Right atrium auricular region (tissue), 2 donors: ENCODE measurements around the gene DLL4. TPM values are rescaled to one million over a fixed set of nuclear protein-coding genes. Genes with fewer than 3 reads are reported as not detected.

Source experiments
- DNase-seq: peaks from one replicate; pipeline ENCODE4 v3.0.0-alpha.2; 2019; ENCODE audit warnings: low spot score
- H3K27ac ChIP-seq, 2 donors: fragments of 200-600 bp; sonication (generic); 1 replicate in 1 of 2; 2 replicates in 1 of 2; pipeline ENCODE4 v1.5.1; 2016 to 2019
- H3K27me3 ChIP-seq, 2 donors: fragments of 200-600 bp; sonication (generic); one replicate each; pipeline versions ENCODE4 v1.5.1 to v1.6.0; 2017 to 2019
- H3K36me3 ChIP-seq: fragments of 200-600 bp; sonication (generic); one replicate; pipeline ENCODE4 v1.5.1; 2016
- H3K4me1 ChIP-seq, 2 donors: fragments of 200-600 bp; sonication (generic); one replicate each; pipeline versions ENCODE4 v1.5.1 to v1.6.0; 2017 to 2019
- H3K4me3 ChIP-seq, 2 donors: fragments of 200-600 bp; sonication (generic); 1 replicate in 1 of 2; 2 replicates in 1 of 2; pipeline ENCODE4 v1.5.1; 2017 to 2019; ENCODE audit warnings: mild to moderate bottlenecking in 1 of 2, moderate library complexity in 1 of 2
- H3K9me3 ChIP-seq, 2 donors: fragments of 200-600 bp; sonication (generic); one replicate each; pipeline ENCODE4 v1.5.1; 2019
- CTCF ChIP-seq, 2 donors: fragments of 200-600 bp; sonication (generic); IDR thresholded peaks; one replicate each; pipeline ENCODE4 v1.5.1; 2019; ENCODE audit warnings: antibody characterized with exemption in 2 of 2
- total RNA-seq, 2 donors: library from RNA; depleted of rRNA; stranded (reverse); fragments of >200 nt; gene quantifications; one replicate each; pipeline ENCODE4 v1.1.0, GENCODE V29; 2016

Gene DLL4
- total RNA-seq, 2 donors from 2014 or later, result 7.5 to 9.8 TPM

- H3K9me3 ChIP-seq, result no peaks in the 10 kb centered on the region
- H3K4me3 ChIP-seq, result peak overlapping the region; percentile 35 to 57
- H3K36me3 ChIP-seq, result no peaks in the 10 kb centered on the region
- H3K4me1 ChIP-seq, result peaks cover 0 to 63% of the 10 kb centered on the region in 2 donors
- no peaks in the 10 kb centered on the region for H3K27me3 ChIP-seq
- DNase-seq, result peak; percentile 77
- TF ChIP-seq CTCF (IDR thresholded peaks at IDR 0.05), result no peak
- peak overlapping the region; percentile 81 to 86 for H3K27ac ChIP-seq
These were observed 12.0 kb downstream of the DLL4 start for GRCh38 chr15:40941068-40941527.

- Histone ChIP-seq H3K27ac (peak overlapping the region; percentile 81 to 86), H3K36me3 (no peaks in the 10 kb centered on the region), H3K27me3 (no peaks in the 10 kb centered on the region), H3K4me1 (peaks cover 0 to 57% of the 10 kb centered on the region in 2 donors), H3K4me3 (peak overlapping the region; percentile 35 to 57), H3K9me3 (no peaks in the 10 kb centered on the region)
- DNase-seq, result no peak
- TF ChIP-seq CTCF (IDR thresholded peaks at IDR 0.05), result peak; percentile 66 to 80
These were observed 12.6 kb downstream of the DLL4 start for GRCh38 chr15:40941528-40942336.

- peaks cover 0 to 50% of the 10 kb centered on the region in 2 donors for H3K4me1 ChIP-seq
- H3K36me3 ChIP-seq, result no peaks in the 10 kb centered on the region
- H3K27ac ChIP-seq, result peak overlapping the region; percentile 81 to 86
- TF ChIP-seq CTCF (IDR thresholded peaks at IDR 0.05), result no peak
- DNase-seq, result no peak
- H3K9me3 ChIP-seq, result no peaks in the 10 kb centered on the region
- no peaks in the 10 kb centered on the region for H3K27me3 ChIP-seq
- peak overlapping the region; percentile 35 to 57 for H3K4me3 ChIP-seq
These were observed 13.3 kb downstream of the DLL4 start for GRCh38 chr15:40942337-40942854.

- no peaks in the 10 kb centered on the region for H3K27me3 ChIP-seq
- no peak for TF ChIP-seq CTCF (IDR thresholded peaks at IDR 0.05)
- H3K27ac ChIP-seq, result peak overlapping the region; percentile 81 to 86
- DNase-seq, result no peak
- no peaks in the 10 kb centered on the region for H3K36me3 ChIP-seq
- peaks cover 0 to 46% of the 10 kb centered on the region in 2 donors for H3K4me1 ChIP-seq
- H3K4me3 ChIP-seq, result peak overlapping the region; percentile 35 to 57
- H3K9me3 ChIP-seq, result no peaks in the 10 kb centered on the region
These were observed 13.7 kb downstream of the DLL4 start for GRCh38 chr15:40942878-40943277.

- no peak for DNase-seq
- Histone ChIP-seq H3K4me1 (peaks cover 0 to 37% of the 10 kb centered on the region in 2 donors), H3K27me3 (no peaks in the 10 kb centered on the region), H3K27ac (no peak overlapping the region), H3K4me3 (no peak overlapping the region), H3K9me3 (no peaks in the 10 kb centered on the region), H3K36me3 (no peaks in the 10 kb centered on the region)
- TF ChIP-seq CTCF (IDR thresholded peaks at IDR 0.05), result no peak
These were observed 14.7 kb downstream of the DLL4 start for GRCh38 chr15:40943764-40944365.
